ENCODE measurements around the gene GTF2F2. TPM values are rescaled to one million over a fixed set of nuclear protein-coding genes. Genes with fewer than 3 reads are reported as not detected.

Gene GTF2F2
- total RNA-seq, 1 donor from 2014 or later, result 29.5 TPM

DNA sequence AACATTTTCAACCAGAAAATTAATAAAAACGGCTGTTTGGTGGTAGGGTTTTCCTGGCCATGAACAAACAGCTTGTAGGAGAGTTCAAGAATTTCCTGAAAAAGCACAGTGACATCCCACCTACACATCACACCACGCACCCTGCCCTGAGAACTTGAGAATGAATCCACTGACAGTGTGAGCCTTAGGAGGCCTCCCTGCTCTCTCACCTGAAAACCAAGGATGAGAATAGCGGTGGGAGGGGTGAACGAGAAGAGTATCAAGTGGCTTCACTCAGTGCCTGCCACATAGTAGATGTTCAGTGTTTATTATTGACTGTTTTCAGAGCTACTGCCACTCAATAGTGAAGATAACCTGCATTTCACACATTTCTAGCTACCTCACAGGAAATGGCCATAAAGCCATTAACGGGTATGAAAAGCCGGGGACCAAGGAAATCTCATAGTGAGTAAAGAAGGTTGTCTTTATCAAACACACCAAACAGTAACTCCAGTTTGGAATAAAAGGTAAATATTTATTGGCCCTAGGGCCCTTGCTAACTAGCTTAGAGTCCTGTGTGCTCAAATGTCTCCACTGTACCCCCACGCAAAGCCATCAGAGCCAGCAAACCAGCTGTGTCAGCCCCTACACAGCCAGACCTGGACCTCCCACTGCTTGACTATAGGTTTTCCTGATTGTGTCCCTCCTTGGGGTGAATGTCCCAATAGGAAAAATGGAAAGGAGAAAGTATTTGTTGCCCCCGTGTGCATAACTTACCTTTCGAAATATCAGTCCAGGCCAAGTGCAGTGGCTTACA lies 180.1 kb downstream of the GTF2F2 start:
- no peaks in the 10 kb centered on the region for H3K36me3 ChIP-seq (ENCODE audit: control insufficient read depth, insufficient read depth, low read length)
- DNase-seq (ENCODE audit: low read depth), result no peak
- H3K27me3 ChIP-seq (ENCODE audit: control insufficient read depth, insufficient read depth, low read length), result no peaks in the 10 kb centered on the region
- H3K4me3 ChIP-seq (ENCODE audit: low read depth, low read length), result no peak overlapping the region
- TF ChIP-seq, protein P1, sequence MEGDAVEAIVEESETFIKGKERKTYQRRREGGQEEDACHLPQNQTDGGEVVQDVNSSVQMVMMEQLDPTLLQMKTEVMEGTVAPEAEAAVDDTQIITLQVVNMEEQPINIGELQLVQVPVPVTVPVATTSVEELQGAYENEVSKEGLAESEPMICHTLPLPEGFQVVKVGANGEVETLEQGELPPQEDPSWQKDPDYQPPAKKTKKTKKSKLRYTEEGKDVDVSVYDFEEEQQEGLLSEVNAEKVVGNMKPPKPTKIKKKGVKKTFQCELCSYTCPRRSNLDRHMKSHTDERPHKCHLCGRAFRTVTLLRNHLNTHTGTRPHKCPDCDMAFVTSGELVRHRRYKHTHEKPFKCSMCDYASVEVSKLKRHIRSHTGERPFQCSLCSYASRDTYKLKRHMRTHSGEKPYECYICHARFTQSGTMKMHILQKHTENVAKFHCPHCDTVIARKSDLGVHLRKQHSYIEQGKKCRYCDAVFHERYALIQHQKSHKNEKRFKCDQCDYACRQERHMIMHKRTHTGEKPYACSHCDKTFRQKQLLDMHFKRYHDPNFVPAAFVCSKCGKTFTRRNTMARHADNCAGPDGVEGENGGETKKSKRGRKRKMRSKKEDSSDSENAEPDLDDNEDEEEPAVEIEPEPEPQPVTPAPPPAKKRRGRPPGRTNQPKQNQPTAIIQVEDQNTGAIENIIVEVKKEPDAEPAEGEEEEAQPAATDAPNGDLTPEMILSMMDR (IDR thresholded peaks at IDR 0.05; ENCODE audit: insufficient read depth, low read length, poor library complexity, severe bottlenecking), result no peak

DNA sequence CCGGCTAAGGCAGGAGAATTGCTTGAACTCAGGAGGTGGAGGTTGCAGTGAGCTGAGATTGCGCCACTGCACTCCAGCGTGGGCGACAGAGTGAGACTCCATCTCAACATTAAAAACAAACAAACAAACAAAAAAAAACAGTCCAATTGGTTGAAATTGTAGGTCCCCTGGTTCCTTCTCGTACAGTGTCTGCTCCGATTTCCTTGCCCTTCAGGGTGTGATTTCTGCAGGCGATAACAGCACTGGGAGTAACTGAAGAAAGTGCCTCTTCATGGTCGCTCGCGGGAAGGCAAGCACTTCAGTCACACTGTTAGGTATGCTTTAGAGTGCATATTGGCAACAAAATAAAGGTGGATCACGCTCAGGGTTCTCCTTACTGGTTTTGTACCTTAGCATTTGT lies 181.0 kb downstream of the GTF2F2 start:
- no peak for DNase-seq (ENCODE audit: low read depth)
- TF ChIP-seq, protein P1 (IDR thresholded peaks at IDR 0.05; ENCODE audit: insufficient read depth, low read length, poor library complexity, severe bottlenecking), result no peak
- H3K4me3 ChIP-seq (ENCODE audit: low read depth, low read length), result no peak overlapping the region
- H3K27me3 ChIP-seq (ENCODE audit: control insufficient read depth, insufficient read depth, low read length), result no peaks in the 10 kb centered on the region
- no peaks in the 10 kb centered on the region for H3K36me3 ChIP-seq (ENCODE audit: control insufficient read depth, insufficient read depth, low read length)

DNA sequence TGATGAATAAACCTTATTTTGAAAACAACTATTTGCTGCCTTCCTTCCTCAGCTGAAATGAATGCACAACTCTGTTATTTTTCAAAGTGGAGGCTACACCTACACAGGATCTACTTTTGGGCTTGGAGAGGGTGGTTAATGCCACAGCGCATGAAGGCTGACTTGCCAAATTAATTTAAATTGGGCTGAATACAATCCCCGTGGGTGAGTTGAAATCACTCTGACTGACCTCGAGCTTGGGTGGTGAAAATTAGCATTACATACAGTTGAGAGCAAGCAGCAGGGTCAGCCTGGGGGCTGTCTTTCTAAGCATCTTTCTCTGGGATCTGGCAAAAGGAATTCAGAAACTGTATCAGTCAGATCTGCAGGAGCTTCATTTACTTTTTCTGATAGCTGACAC lies 182.2 kb downstream of the GTF2F2 start:
- Histone ChIP-seq H3K4me3 (ENCODE audit: low read depth, low read length) (no peak overlapping the region), H3K27me3 (ENCODE audit: control insufficient read depth, insufficient read depth, low read length) (no peaks in the 10 kb centered on the region), H3K36me3 (ENCODE audit: control insufficient read depth, insufficient read depth, low read length) (no peaks in the 10 kb centered on the region)
- TF ChIP-seq, protein P1 (IDR thresholded peaks at IDR 0.05; ENCODE audit: insufficient read depth, low read length, poor library complexity, severe bottlenecking), result no peak
- no peak for DNase-seq (ENCODE audit: low read depth)

DNA sequence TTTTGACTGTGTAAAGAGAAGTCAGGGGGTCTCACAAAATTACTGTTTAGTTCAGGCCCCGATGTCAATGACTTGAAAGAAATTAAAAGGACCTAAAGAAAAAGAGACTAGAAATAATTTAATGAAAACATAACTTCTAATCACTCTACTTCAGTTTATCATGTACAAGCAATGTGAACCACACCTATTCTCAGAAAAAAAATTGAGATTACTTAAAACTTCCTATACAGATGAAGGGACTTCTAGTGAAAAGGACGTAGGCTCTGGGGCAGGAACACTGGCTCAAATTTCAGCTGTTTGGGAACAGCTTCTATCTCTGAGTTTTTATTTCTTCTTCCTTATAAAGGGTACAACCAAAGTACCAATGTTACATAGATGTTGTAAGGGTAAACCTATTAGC lies 182.7 kb downstream of the GTF2F2 start:
- H3K4me3 ChIP-seq (ENCODE audit: low read depth, low read length), result no peak overlapping the region
- TF ChIP-seq, protein P1 (IDR thresholded peaks at IDR 0.05; ENCODE audit: insufficient read depth, low read length, poor library complexity, severe bottlenecking), result no peak
- H3K27me3 ChIP-seq (ENCODE audit: control insufficient read depth, insufficient read depth, low read length), result no peaks in the 10 kb centered on the region
- no peaks in the 10 kb centered on the region for H3K36me3 ChIP-seq (ENCODE audit: control insufficient read depth, insufficient read depth, low read length)
- DNase-seq (ENCODE audit: low read depth), result no peak

DNA sequence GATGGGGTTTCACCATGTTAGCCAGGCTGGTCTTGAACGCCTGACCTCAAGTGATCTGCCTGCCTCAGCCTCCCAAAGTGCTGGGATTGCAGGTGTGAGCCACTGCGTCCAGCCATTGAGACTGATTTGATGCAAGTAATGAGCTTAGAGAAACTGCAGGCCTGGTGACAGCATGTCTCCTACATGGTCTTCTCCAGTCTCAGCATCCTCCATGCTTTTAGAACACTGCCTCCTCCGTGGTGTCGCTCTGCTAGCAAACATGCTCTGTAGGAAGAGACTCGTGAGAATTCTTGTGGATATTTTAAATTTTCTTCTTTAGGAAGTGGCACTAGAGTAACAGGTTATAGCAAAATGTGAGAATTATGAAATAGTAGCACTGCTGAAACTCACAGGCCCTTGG lies 183.6 kb downstream of the GTF2F2 start:
- Histone ChIP-seq H3K4me3 (ENCODE audit: low read depth, low read length) (no peak overlapping the region), H3K36me3 (ENCODE audit: control insufficient read depth, insufficient read depth, low read length) (no peaks in the 10 kb centered on the region), H3K27me3 (ENCODE audit: control insufficient read depth, insufficient read depth, low read length) (no peaks in the 10 kb centered on the region)
- DNase-seq (ENCODE audit: low read depth), result no peak
- TF ChIP-seq, protein P1 (IDR thresholded peaks at IDR 0.05; ENCODE audit: insufficient read depth, low read length, poor library complexity, severe bottlenecking), result no peak

DNA sequence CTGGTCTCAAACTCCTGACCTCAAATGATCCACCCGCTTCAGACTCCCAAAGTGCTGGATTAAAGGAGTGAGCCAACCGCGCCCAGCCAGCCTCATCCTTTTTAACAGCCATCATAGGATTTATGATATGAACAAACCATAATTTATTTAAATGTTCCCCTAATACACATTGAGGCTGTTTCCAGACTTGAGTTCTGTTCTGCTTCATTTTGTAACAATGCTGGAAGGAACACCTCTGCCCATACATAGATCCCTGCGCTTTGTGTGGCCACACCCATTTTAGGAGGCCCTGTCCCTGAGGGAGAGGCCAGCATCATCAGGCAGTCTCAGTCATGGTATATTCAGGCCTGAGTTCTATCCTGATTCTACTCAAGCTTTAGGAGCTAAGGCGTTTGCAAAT lies 184.8 kb downstream of the GTF2F2 start:
- TF ChIP-seq, protein P1 (IDR thresholded peaks at IDR 0.05; ENCODE audit: insufficient read depth, low read length, poor library complexity, severe bottlenecking), result no peak
- Histone ChIP-seq H3K4me3 (ENCODE audit: low read depth, low read length) (no peak overlapping the region), H3K27me3 (ENCODE audit: control insufficient read depth, insufficient read depth, low read length) (no peaks in the 10 kb centered on the region), H3K36me3 (ENCODE audit: control insufficient read depth, insufficient read depth, low read length) (no peaks in the 10 kb centered on the region)
- DNase-seq (ENCODE audit: low read depth), result no peak
